Left kidney (tissue), 1 donor: ENCODE measurements around the gene CCDC8. TPM values are rescaled to one million over a fixed set of nuclear protein-coding genes. Genes with fewer than 3 reads are reported as not detected.

Experiments
- polyA plus RNA-seq: library from polyadenylated mRNA; unstranded; fragments of 120-200 nt; gene quantifications from one replicate; pipeline ENCODE4 v1.2.1, GENCODE V29; 2013; ENCODE audit not compliant: insufficient read length

Gene CCDC8
- polyA plus RNA-seq, 1 donor, result 45.2 TPM

Other genes starting within 250 kb of the CCDC8 start
- not detected for gene IGFL1, start 183.8 kb downstream of the CCDC8 start, polyA plus RNA-seq
- gene HIF3A, start 116.5 kb downstream of the CCDC8 start, polyA plus RNA-seq, result 58.2 TPM
- 130 TPM for gene PPP5C, start 66.5 kb downstream of the CCDC8 start, polyA plus RNA-seq
- gene PNMA8C, start 15.4 kb upstream of the CCDC8 start, polyA plus RNA-seq, result 0.70 TPM
- gene PNMA8A, start 58.0 kb upstream of the CCDC8 start, polyA plus RNA-seq, result 46.5 TPM
- gene PNMA8B, start 82.3 kb upstream of the CCDC8 start, polyA plus RNA-seq, result 2.9 TPM
- 447 TPM for gene CALM3, start 187.8 kb upstream of the CCDC8 start, polyA plus RNA-seq
- 1.7 TPM for gene PTGIR, start 211.5 kb upstream of the CCDC8 start, polyA plus RNA-seq
- gene GNG8, start 222.6 kb upstream of the CCDC8 start, polyA plus RNA-seq, result 2.9 TPM
- gene DACT3, start 247.6 kb upstream of the CCDC8 start, polyA plus RNA-seq, result 24.5 TPM